IMR-90 (cell line): ENCODE results near the gene LCNL1.
"Not testable (repeated sequence)": the region's sequence is repeated elsewhere in the genome, so short reads cannot be mapped to it uniquely, and the experiment has no call there.

Experiments
- BHLHE40 ChIP-seq: fragments of 150-350 bp; IDR thresholded peaks from 2 replicates; pipeline ENCODE4 v1.6.1; 2016; ENCODE audit warnings: mild to moderate bottlenecking, low read depth, low read length
- MAFK ChIP-seq: IDR thresholded peaks from 2 replicates; pipeline ENCODE4 v1.6.1; 2012; ENCODE audit warnings: low read depth, low read length, improper control_type of control experiment
- MAZ ChIP-seq: IDR thresholded peaks from 2 replicates; pipeline ENCODE4 v1.6.1; 2012; ENCODE audit warnings: low read depth, mild to moderate bottlenecking, low read length, improper control_type of control experiment, moderate library complexity, borderline replicate concordance
- MXI1 ChIP-seq: IDR thresholded peaks from 2 replicates; pipeline ENCODE4 v1.6.1; 2012; ENCODE audit warnings: low read depth, mild to moderate bottlenecking, low read length, moderate library complexity, borderline replicate concordance
- RAD21 ChIP-seq: IDR thresholded peaks from 2 replicates; pipeline ENCODE4 v1.6.1; 2012; ENCODE audit warnings: low read length, improper control_type of control experiment
- TF ChIP-seq, protein P1 (sequence below): conservative IDR thresholded peaks from 2 replicates; pipeline ENCODE4 v1.5.1; 2012; ENCODE audit warnings: mild to moderate bottlenecking, low read depth, low read length, improper control_type of control experiment
- TF ChIP-seq, protein P2 (sequence below): fragments of 150-350 bp; IDR thresholded peaks from 2 replicates; pipeline ENCODE4 v1.6.1; 2016; ENCODE audit warnings: low read depth, mild to moderate bottlenecking, low read length, moderate library complexity, borderline replicate concordance

DNA sequence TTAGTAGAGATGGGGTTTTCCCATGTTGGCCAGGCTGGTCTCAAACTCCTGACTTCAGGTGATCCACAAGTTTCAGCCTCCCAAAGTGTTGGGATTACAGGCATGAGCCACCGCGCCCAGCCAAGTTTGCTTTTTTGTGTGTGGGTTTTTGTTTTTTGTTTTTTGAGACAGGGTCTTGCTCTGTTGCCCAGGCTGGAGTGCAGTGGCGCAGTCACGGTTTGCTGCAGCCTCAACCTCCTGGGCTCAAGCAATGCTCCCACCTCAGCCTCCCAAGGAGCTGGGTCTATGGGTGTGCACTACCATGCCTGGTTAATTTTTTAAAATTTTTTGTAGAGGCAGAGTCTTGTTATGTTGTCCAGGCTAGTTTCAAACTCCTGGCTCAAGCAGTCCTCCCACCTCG, 50.7 kb downstream of the LCNL1 start:
- TF ChIP-seq, protein P1, sequence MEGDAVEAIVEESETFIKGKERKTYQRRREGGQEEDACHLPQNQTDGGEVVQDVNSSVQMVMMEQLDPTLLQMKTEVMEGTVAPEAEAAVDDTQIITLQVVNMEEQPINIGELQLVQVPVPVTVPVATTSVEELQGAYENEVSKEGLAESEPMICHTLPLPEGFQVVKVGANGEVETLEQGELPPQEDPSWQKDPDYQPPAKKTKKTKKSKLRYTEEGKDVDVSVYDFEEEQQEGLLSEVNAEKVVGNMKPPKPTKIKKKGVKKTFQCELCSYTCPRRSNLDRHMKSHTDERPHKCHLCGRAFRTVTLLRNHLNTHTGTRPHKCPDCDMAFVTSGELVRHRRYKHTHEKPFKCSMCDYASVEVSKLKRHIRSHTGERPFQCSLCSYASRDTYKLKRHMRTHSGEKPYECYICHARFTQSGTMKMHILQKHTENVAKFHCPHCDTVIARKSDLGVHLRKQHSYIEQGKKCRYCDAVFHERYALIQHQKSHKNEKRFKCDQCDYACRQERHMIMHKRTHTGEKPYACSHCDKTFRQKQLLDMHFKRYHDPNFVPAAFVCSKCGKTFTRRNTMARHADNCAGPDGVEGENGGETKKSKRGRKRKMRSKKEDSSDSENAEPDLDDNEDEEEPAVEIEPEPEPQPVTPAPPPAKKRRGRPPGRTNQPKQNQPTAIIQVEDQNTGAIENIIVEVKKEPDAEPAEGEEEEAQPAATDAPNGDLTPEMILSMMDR, result not testable (repeated sequence)
- TF ChIP-seq MAFK, MAZ, MXI1, BHLHE40, RAD21: not testable (repeated sequence)
- TF ChIP-seq, protein P2, sequence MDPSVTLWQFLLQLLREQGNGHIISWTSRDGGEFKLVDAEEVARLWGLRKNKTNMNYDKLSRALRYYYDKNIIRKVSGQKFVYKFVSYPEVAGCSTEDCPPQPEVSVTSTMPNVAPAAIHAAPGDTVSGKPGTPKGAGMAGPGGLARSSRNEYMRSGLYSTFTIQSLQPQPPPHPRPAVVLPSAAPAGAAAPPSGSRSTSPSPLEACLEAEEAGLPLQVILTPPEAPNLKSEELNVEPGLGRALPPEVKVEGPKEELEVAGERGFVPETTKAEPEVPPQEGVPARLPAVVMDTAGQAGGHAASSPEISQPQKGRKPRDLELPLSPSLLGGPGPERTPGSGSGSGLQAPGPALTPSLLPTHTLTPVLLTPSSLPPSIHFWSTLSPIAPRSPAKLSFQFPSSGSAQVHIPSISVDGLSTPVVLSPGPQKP, result not testable (repeated sequence)
